H1 (cell line): ENCODE results near the gene SOCS3. TPM values are rescaled to one million over a fixed set of nuclear protein-coding genes. Genes with fewer than 3 reads are reported as not detected.

Experiments used
- CTCF ChIA-PET: fragments of 300-600 bp; sonication (Branson Sonifier 250); formaldehyde crosslinking; loops from one replicate; lab custom pipeline; 2021; ENCODE audit not compliant: partially characterized antibody; lab: Charles Lee
- POLR2A ChIA-PET: fragments of 300-600 bp; sonication (Branson Sonifier 250); formaldehyde crosslinking; loops from one replicate; lab custom pipeline; 2021; ENCODE audit warnings: inconsistent platforms; ENCODE audit not compliant: partially characterized antibody; lab: Charles Lee
- DNase-seq, 2 experiments: peaks; one replicate each; pipeline versions ENCODE4 v3.0.0 to v3.0.0-alpha.2; 2010 to 2022; ENCODE audit warnings: low spot score in 2 of 2, low read depth in 1 of 2, mixed read lengths in 1 of 2
- FAIRE-seq: peaks from 2 replicates; lab custom pipeline; 2011; peaks lifted over from hg19 to GRCh38; lab: Jason Lieb, UNC
- H2AFZ ChIP-seq: 2 replicates; pipeline ENCODE4 v1.8.1; 2012; ENCODE audit warnings: low read length, inconsistent platforms
- H2AK5ac ChIP-seq: 2 replicates; pipeline ENCODE4 v1.6.1; 2013; ENCODE audit warnings: low read depth, low read length
- H2BK120ac ChIP-seq: replicated peaks from 2 replicates; pipeline ENCODE3; 2013; ENCODE audit warnings: low read depth, low read length, inconsistent platforms
- H2BK12ac ChIP-seq: 2 replicates; pipeline ENCODE4 v1.6.1; 2013; ENCODE audit warnings: low read depth, low read length
- H2BK15ac ChIP-seq: 2 replicates; pipeline ENCODE4 v1.6.1; 2013; ENCODE audit warnings: low read length
- H2BK20ac ChIP-seq: 2 replicates; pipeline ENCODE4 v1.6.1; 2013; ENCODE audit warnings: low read length
- H2BK5ac ChIP-seq: 2 replicates; pipeline ENCODE4 v1.6.1; 2013; ENCODE audit warnings: low read depth, low read length
- H3K14ac ChIP-seq: 2 replicates; pipeline ENCODE4 v1.6.1; 2013; ENCODE audit warnings: inconsistent platforms; ENCODE audit not compliant: insufficient read length
- H3K18ac ChIP-seq: 2 replicates; pipeline ENCODE4 v1.6.1; 2013; ENCODE audit warnings: low read length; ENCODE audit errors: extremely low read depth
- H3K23ac ChIP-seq: 2 replicates; pipeline ENCODE4 v1.6.1; 2013; ENCODE audit warnings: inconsistent platforms; ENCODE audit not compliant: insufficient read length
- H3K23me2 ChIP-seq: 2 replicates; pipeline ENCODE4 v1.6.1; 2013; ENCODE audit warnings: low read depth, low read length
- H3K27ac ChIP-seq: 2 replicates; pipeline ENCODE4 v1.6.1; 2011; ENCODE audit warnings: low read depth, low read length, inconsistent platforms
- H3K27me3 ChIP-seq, 4 experiments: replicated peaks in 1 of 4; 1 replicate in 1 of 4; 2 replicates in 3 of 4; pipeline versions ENCODE4 v1.6.1 to v1.8.1; 2011 to 2013; ENCODE audit warnings: low read length in 3 of 4, mild to moderate bottlenecking in 3 of 4, inconsistent platforms in 2 of 4, mixed read lengths in 2 of 4, moderate library complexity in 1 of 4; ENCODE audit not compliant: control insufficient read depth in 3 of 4, insufficient read depth in 3 of 4; ENCODE audit errors: extremely low read depth in 1 of 4
- H3K36me3 ChIP-seq, 4 experiments: 2 replicates each; pipeline versions ENCODE4 v1.6.1 to v1.8.1; 2011 to 2013; ENCODE audit warnings: mild to moderate bottlenecking in 4 of 4, low read length in 3 of 4, moderate library complexity in 2 of 4, control low read depth in 1 of 4, inconsistent platforms in 1 of 4; ENCODE audit not compliant: insufficient read depth in 4 of 4, control insufficient read depth in 2 of 4
- H3K4ac ChIP-seq: replicated peaks from 2 replicates; pipeline ENCODE3; 2013; ENCODE audit warnings: low read length, low read depth, mixed read lengths, inconsistent platforms; ENCODE audit not compliant: insufficient read length
- H3K4me1 ChIP-seq, 4 experiments: replicated peaks in 1 of 4; 1 replicate in 1 of 4; 2 replicates in 3 of 4; pipeline versions ENCODE4 v1.6.1 to v1.8.1; 2011 to 2013; ENCODE audit warnings: low read length in 3 of 4, inconsistent platforms in 2 of 4, mixed read lengths in 1 of 4; ENCODE audit not compliant: insufficient read depth in 4 of 4, control insufficient read depth in 3 of 4
- H3K4me2 ChIP-seq, 2 experiments: 2 replicates each; pipeline versions ENCODE4 v1.6.1 to v1.8.1; 2011 to 2013; ENCODE audit warnings: low read depth in 2 of 2, low read length in 2 of 2, control low read depth in 1 of 2, inconsistent platforms in 1 of 2, mild to moderate bottlenecking in 1 of 2; ENCODE audit not compliant: insufficient read depth in 1 of 2
- H3K4me3 ChIP-seq, 4 experiments: fragments of 200-600, 300-600 bp in 1 of 4; sonication (generic), shearing (Covaris generic), sonication (Bioruptor Twin) in 1 of 4; 2 replicates each; pipeline versions ENCODE4 v1.5.1 to v1.8.1; 2011 to 2016; ENCODE audit warnings: low read length in 4 of 4, low read depth in 3 of 4, control low read depth in 2 of 4, inconsistent platforms in 2 of 4, mild to moderate bottlenecking in 2 of 4, mixed read lengths in 1 of 4, moderate library complexity in 1 of 4; ENCODE audit not compliant: insufficient read depth in 2 of 4; ENCODE audit errors: extremely low read depth in 1 of 4
- H3K56ac ChIP-seq: replicated peaks from 2 replicates; pipeline ENCODE3; 2013; ENCODE audit warnings: low read depth, mild to moderate bottlenecking, mixed read lengths, low read length, inconsistent platforms; ENCODE audit not compliant: insufficient read length
- H3K79me1 ChIP-seq: 2 replicates; pipeline ENCODE4 v1.6.1; 2013; ENCODE audit warnings: low read depth, low read length, control low read depth
- H3K79me2 ChIP-seq, 2 experiments: 2 replicates each; pipeline versions ENCODE4 v1.6.1 to v1.8.1; 2012 to 2013; ENCODE audit warnings: low read length in 2 of 2, mild to moderate bottlenecking in 2 of 2, inconsistent platforms in 1 of 2; ENCODE audit not compliant: insufficient read depth in 2 of 2, control insufficient read depth in 1 of 2
- H3K9ac ChIP-seq, 4 experiments: replicated peaks in 1 of 4; 1 replicate in 1 of 4; 2 replicates in 3 of 4; pipeline versions ENCODE4 v1.6.1 to v1.8.1; 2011 to 2013; ENCODE audit warnings: low read depth in 3 of 4, low read length in 3 of 4, control low read depth in 2 of 4, mild to moderate bottlenecking in 2 of 4, moderate library complexity in 2 of 4, inconsistent platforms in 1 of 4; ENCODE audit errors: extremely low read depth in 1 of 4
- H3K9me3 ChIP-seq, 2 experiments: 2 replicates each; pipeline versions ENCODE4 v1.6.1 to v1.8.1; 2012 to 2013; ENCODE audit warnings: mild to moderate bottlenecking in 2 of 2, moderate library complexity in 2 of 2, control low read depth in 1 of 2, inconsistent platforms in 1 of 2, low read depth in 1 of 2, low read length in 1 of 2, mixed read lengths in 1 of 2; ENCODE audit not compliant: insufficient read depth in 2 of 2
- H4K20me1 ChIP-seq, 2 experiments: replicated peaks in 1 of 2; 2 replicates each; pipeline versions ENCODE3 to v1.8.1; 2011 to 2013; ENCODE audit warnings: inconsistent platforms in 2 of 2, low read length in 2 of 2, mild to moderate bottlenecking in 1 of 2; ENCODE audit not compliant: insufficient read depth in 2 of 2, control insufficient read depth in 1 of 2
- H4K5ac ChIP-seq: 2 replicates; pipeline ENCODE4 v1.6.1; 2013; ENCODE audit warnings: low read length, low read depth, mixed read lengths, inconsistent platforms; ENCODE audit not compliant: insufficient read length
- H4K8ac ChIP-seq: 2 replicates; pipeline ENCODE4 v1.8.0; 2013; ENCODE audit warnings: mild to moderate bottlenecking, moderate library complexity, low read length, inconsistent platforms; ENCODE audit not compliant: insufficient read depth; ENCODE audit errors: extremely low read depth
- H4K91ac ChIP-seq: replicated peaks from 2 replicates; pipeline ENCODE3; 2013; ENCODE audit warnings: low read length, mixed read lengths, inconsistent platforms; ENCODE audit not compliant: insufficient read length
- KDM1A ChIP-seq: fragments of 200-600, 300-600 bp; sonication (generic); IDR thresholded peaks from 2 replicates; pipeline ENCODE4 v1.7.1; 2016; ENCODE audit warnings: mild to moderate bottlenecking, low read length, borderline replicate concordance
- MAX ChIP-seq: IDR thresholded peaks from 2 replicates; pipeline ENCODE4 v1.6.1; 2012; ENCODE audit warnings: inconsistent platforms
- WGBS, 2 experiments: shearing (Covaris generic) in 1 of 2; methylation state at CpG; one replicate each; pipeline versions ENCODE4 v1.1.6 to v1.1.7; 2013 to 2015; ENCODE audit warnings: low lambda C conversion rate in 2 of 2, mixed read lengths in 2 of 2, inconsistent platforms in 1 of 2, low coverage in 1 of 2, missing lambda C conversion rate in 1 of 2; ENCODE audit not compliant: insufficient replicate concordance in 2 of 2, insufficient coverage in 1 of 2, insufficient read length in 1 of 2; ENCODE audit errors: extremely low coverage in 1 of 2, missing lambda C conversion rate in 1 of 2; 5-methylcytosine and 5-hydroxymethylcytosine counted together
- polyA plus RNA-seq, 7 experiments: library from polyadenylated mRNA; depleted of rRNA in 3 of 7; stranded (reverse) in 5 of 7; unstranded in 2 of 7; fragments of >200 nt in 5 of 7; fragments of 200-250 nt in 2 of 7; gene quantifications; 1 replicate in 5 of 7; 2 replicates in 1 of 7; 4 replicates in 1 of 7; pipeline versions ENCODE4 v1.2.1 to v1.2.3, GENCODE V29; 2011 to 2013; ENCODE audit warnings: missing spikeins in 2 of 7, mixed read lengths in 2 of 7
- total RNA-seq: library from RNA; stranded (reverse); fragmentation: NEBNext Ultra II Directional; extraction: Animal tissue kit (Norgen Biotek cat#: 25700); gene quantifications from 2 replicates; pipeline ENCODE4 v1.2.1, GENCODE V29; 2021

The SOCS3 gene
- total and polyA plus RNA-seq, 2 of the 8 experiments (the other 6 are each of a cell fraction or from before 2014, with no cell fraction given): 10.1 to 47.9 TPM

- TF ChIP-seq MAX: no peak
- TF ChIP-seq KDM1A: peak; percentile 57; the same call in 1 of the 2 replicates
- H3K36me3 ChIP-seq: no peaks in the 10 kb centered on the region
- H3K4ac ChIP-seq: no peak overlapping the region
- no peak overlapping the region for H4K91ac ChIP-seq
- H3K27me3 ChIP-seq: no peaks in the 10 kb centered on the region
- H2BK5ac ChIP-seq: no peak overlapping the region
- FAIRE-seq: no peak
- no peaks in the 10 kb centered on the region for H3K79me1 ChIP-seq
- H3K23ac ChIP-seq: no peak overlapping the region
- H3K4me3 ChIP-seq: no peak overlapping the region
- no peaks in the 10 kb centered on the region for H3K23me2 ChIP-seq
- no peak overlapping the region for H4K5ac ChIP-seq
- no peak overlapping the region for H3K14ac ChIP-seq
- peaks cover 0 to 3% (median 2%) of the 10 kb centered on the region in 4 experiments; a peak in 3 of 7 replicates for H3K4me1 ChIP-seq
- H2BK20ac ChIP-seq: no peak overlapping the region
- no peak overlapping the region for H3K18ac ChIP-seq
- POLR2A ChIA-PET: interaction anchor here (2.4 kb wide), 1 partner anchor 12 kb away, joined by 8 read pairs; no protein-coding TSS in a partner anchor
- no peaks in the 10 kb centered on the region for H3K79me2 ChIP-seq
- no peak overlapping the region for H4K8ac ChIP-seq
- WGBS, 2 experiments: 85% methylated on average over 13 of the region's 13 CpGs; no CpG with 5 or more reads in 1 of the 2 experiments
- H3K56ac ChIP-seq: no peak overlapping the region
- H2AK5ac ChIP-seq: 0 out of 2 replicates have a peak overlapping the region, but pooled peaks have one; percentile 53
- no peak overlapping the region for H2AFZ ChIP-seq
- no peak overlapping the region for H2BK120ac ChIP-seq
- H2BK15ac ChIP-seq: no peak overlapping the region
- no peak overlapping the region for H3K4me2 ChIP-seq
- no peak for DNase-seq
- no peaks in the 10 kb centered on the region for H3K9me3 ChIP-seq
- no peaks in the 10 kb centered on the region for H4K20me1 ChIP-seq
- CTCF ChIA-PET: interaction anchor here (0.7 kb wide), 1 partner anchor 1141 kb away, joined by 4 read pairs; no protein-coding TSS in a partner anchor
- no peak overlapping the region for H3K27ac ChIP-seq
- H2BK12ac ChIP-seq: 0 out of 2 replicates have a peak overlapping the region, but pooled peaks have one; percentile 30
- H3K9ac ChIP-seq: no peak overlapping the region
Observed at GRCh38 chr17:78330570-78331224, 29.2 kb downstream of the SOCS3 start.
